ENCODE results near the gene ARL16.
A peak's percentile ranks its signal among the peaks of the same experiment; 100 is the strongest.

ARL16 gene

GRCh38 chr17:81683584-81684441 is at the start of gene ARL16, which contains the start of gene HGS:
Gene ARL16 (minus strand): TSS chr17:81683797. CDS start chr17:81683753, 44 bp downstream.
Gene HGS (plus strand): TSS chr17:81684011. CDS start chr17:81684067, 56 bp downstream.
- peak; percentile 98 for DNase-seq

GRCh38 chr17:81727324-81728031 is 43.9 kb upstream of the ARL16 start:
- peak; percentile 66 for DNase-seq

DNA sequence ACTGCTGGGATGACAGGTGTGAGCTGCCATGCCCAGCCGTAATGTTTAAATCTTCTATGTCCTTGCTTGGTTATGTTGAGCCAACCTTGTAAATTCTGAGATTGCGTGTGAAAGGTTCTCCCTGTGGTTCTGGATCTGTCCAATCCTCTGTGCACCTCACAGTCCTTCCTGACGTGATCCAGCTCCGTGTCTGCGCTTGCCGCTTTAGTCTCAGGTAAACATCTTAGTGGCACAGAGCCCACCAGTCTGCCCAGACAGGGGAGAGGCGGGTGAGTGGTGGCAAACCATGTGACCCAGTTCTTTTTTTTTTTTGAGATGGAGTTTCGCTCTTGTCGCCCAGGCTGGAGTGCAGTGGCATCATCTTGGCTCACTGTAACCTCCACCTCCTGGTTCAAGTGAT is 42.4 kb upstream of the ARL16 start:
- DNase-seq: no peak

GRCh38 chr17:81725439-81725838 is 41.8 kb upstream of the ARL16 start:
- DNase-seq: no peak

DNA sequence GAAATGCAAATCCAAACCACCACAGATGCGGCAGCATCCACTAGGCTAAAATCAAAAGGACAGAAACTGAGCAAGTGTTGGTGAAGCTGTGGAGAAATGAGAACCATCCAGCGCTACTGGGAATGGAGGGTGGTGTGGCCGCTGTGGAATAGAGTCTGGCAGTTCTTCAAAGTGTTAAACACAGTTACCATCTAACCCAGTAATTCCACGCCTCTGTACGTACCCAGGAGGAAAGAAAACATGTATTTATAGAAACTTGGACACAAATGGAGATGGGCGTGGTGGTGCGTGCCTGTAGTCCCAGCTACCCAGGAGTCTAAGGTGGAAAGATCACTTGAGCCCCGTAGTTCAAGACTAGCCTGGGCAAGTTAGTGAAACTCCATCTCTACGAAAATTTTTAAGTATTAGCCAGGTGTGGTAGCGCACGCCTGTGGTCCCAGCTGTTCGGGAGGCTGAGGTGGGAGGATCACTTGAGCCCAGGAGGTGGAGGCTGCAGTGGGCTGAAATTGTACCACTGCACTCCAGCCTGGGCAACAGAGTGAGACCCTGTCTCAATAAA is 40.1 kb upstream of the ARL16 start:
- DNase-seq: no peak

- no peak for DNase-seq
These were observed 38.9 kb upstream of the ARL16 start for GRCh38 chr17:81722184-81723120.

- no peak for DNase-seq
These were observed 36.9 kb upstream of the ARL16 start for GRCh38 chr17:81720267-81721071.

GRCh38 chr17:81719410-81720266 is 36.0 kb upstream of the ARL16 start:
- DNase-seq: no peak

GRCh38 chr17:81717766-81718089 is 34.1 kb upstream of the ARL16 start:
- no peak for DNase-seq

DNA sequence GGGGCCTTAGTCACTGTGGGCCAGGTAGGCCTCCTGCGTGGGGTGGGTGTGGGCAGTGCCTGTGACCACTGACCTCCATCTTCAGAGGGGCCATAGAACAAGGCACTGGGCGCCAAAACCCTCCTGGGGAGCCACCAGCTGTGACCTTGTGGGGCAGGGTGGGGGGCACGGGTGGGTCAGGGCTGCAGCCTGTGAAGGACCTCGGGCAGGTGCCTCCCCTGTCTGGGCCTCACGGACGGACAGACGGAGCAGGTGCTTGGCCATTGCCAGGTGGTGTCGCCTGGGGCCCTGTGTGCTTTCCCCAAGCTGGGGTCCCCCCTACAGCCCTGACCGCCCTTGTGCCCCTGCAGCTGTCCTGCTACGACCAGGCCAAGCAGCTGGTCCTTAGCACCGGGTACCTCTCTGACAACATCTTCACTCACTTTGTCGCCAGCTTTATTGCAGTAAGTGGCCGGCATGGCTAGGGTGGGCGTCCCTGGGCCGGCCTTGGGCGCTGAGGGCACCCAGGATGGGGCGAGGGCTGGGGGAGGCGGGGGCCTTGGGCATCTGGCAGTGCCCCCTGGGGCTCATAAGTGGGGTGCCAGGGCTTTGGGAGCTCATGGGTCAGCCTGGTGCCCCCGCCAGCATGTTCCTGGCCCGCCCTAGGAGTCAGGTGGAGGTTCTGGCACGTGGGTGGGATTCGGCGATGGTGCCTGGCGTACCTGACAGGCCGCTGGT is 33.6 kb upstream of the ARL16 start:
- DNase-seq: no peak

GRCh38 chr17:81716674-81716996 is 33.0 kb upstream of the ARL16 start:
- no peak for DNase-seq

- no peak for DNase-seq
These were observed 32.5 kb upstream of the ARL16 start for GRCh38 chr17:81715872-81716673.

GRCh38 chr17:81715107-81715871 is 31.7 kb upstream of the ARL16 start:
- DNase-seq: no peak

DNA sequence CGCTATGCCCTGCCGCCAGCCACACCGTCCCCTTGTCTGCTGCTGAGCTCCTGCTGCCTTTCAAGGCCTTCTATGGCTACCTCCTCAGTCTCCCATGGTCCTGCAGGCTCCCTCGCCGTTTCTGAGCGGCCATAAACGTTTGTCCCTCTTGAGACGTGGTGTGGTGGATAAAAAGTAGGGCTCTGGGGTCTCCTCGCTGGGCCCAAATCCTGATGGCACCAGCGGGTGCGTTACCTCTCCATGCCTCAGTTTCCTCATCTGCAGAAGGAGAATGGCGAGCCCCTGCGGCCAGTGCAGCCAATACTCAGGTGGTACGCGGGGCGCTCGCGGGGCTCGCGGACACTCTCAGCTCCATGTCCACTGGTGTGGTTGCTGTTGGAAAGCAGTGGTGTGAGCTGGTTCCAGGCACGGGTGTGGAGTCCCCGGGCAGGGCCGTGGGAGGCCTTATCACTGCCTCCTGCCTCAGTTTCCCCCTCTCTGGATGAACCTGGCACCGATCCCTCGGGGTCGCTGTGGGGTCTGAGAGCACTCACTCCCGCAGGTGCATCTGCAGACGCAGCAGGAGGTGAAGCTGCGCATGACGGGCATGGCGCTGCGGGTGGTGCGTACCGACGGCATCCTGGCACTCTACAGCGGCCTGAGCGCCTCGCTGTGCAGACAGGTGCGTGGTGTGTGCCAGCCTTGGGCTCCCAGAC is 31.0 kb upstream of the ARL16 start:
- no peak for DNase-seq

DNA sequence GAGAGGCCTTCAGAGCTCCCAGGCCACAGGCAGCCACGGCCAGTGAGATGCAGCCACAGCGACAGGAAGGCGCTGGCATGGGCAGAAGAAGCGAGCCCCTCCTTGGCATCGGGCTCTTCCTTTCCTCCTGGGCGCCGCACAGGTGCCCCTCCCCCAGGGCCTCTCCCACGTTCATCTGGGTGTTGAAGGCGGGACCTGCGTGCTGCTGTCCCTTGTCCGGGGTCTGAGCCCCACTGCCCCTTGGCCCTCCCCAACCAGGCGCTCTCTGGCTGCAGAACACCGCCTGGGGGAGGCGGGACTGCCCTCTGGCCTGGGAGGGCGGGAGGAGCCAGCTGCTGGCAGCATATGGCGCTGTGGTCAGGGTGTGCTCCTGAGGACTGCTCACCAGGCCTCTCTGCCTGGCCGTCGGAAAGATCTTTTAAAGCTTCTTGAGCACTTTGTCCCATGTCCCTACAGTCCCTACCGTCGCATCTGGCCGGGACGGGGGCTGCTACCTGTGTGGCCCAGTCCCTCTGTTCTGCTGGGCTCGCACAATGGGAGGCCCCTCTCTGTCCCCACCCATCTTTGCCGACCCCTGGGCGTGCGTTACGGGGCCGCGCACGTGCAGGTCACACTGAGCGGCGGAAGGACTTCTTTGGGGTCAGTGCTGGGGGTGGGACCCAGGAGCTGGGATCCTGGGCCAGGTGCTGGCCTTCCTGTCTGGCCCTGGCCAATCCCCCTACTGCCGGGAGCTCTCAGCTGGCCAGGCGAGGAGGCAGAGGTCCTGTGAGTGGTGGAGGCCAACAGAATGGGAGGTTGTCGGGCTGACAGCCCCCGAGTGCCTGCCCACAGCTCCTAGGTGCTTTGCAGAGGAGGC is 30.2 kb upstream of the ARL16 start:
- DNase-seq: no peak

- no peak for DNase-seq
These were observed 29.5 kb upstream of the ARL16 start for GRCh38 chr17:81713004-81713555.
